HG03108 (cell line): ENCODE data around the gene KLF15.
A peak's percentile ranks its signal among the peaks of the same experiment; 100 is the strongest.

Experiments used
- ATAC-seq: cut with Tn5 transposase; IDR thresholded peaks from one replicate; pipeline ENCODE4 v1.9.1; 2021; ENCODE audit warnings: moderate library complexity; ENCODE audit not compliant: unreplicated experiment

The KLF15 gene

GRCh38 chr3:126357295-126358037 is at the start of gene KLF15:
Gene KLF15 (minus strand): TSS chr3:126357408. CDS start chr3:126352922, 4,486 bp downstream.
- peak; percentile 79 for ATAC-seq

GRCh38 chr3:126406389-126407296 is 49.4 kb upstream of the KLF15 start:
- no peak for ATAC-seq

- ATAC-seq, result no peak
Observed at GRCh38 chr3:126402666-126403302, 45.6 kb upstream of the KLF15 start.

- ATAC-seq, result no peak
Observed at GRCh38 chr3:126402178-126402577, 45.0 kb upstream of the KLF15 start.

- ATAC-seq, result no peak
Observed at GRCh38 chr3:126401611-126402160, 44.5 kb upstream of the KLF15 start.

GRCh38 chr3:126399756-126400155 is 42.5 kb upstream of the KLF15 start:
- no peak for ATAC-seq

GRCh38 chr3:126399351-126399735 is 42.1 kb upstream of the KLF15 start:
- peak; percentile 54 for ATAC-seq

GRCh38 chr3:126398423-126399350 is 41.5 kb upstream of the KLF15 start:
- no peak for ATAC-seq

- ATAC-seq, result no peak
Observed at GRCh38 chr3:126397610-126398422, 40.6 kb upstream of the KLF15 start.

GRCh38 chr3:126396536-126396935 is 39.3 kb upstream of the KLF15 start:
- no peak for ATAC-seq

GRCh38 chr3:126395846-126396513 is 38.8 kb upstream of the KLF15 start:
- no peak for ATAC-seq

- no peak for ATAC-seq
Observed at GRCh38 chr3:126394977-126395321, 37.7 kb upstream of the KLF15 start.

GRCh38 chr3:126394179-126394976 is 37.2 kb upstream of the KLF15 start, which contains the start of gene CFAP100:
Gene CFAP100 (plus strand): TSS chr3:126394909. CDS start chr3:126396001, 1,092 bp downstream.
- no peak for ATAC-seq

- ATAC-seq, result no peak
Observed at GRCh38 chr3:126393563-126393962, 36.4 kb upstream of the KLF15 start.

GRCh38 chr3:126392246-126392645 is 35.0 kb upstream of the KLF15 start:
- no peak for ATAC-seq

GRCh38 chr3:126391631-126392030 is 34.4 kb upstream of the KLF15 start:
- ATAC-seq, result no peak

- no peak for ATAC-seq
Observed at GRCh38 chr3:126390751-126391150, 33.5 kb upstream of the KLF15 start.

- ATAC-seq, result no peak
Observed at GRCh38 chr3:126390201-126390600, 33.0 kb upstream of the KLF15 start.
